ENCODE data around the gene MAD1L1.

The MAD1L1 gene

DNA sequence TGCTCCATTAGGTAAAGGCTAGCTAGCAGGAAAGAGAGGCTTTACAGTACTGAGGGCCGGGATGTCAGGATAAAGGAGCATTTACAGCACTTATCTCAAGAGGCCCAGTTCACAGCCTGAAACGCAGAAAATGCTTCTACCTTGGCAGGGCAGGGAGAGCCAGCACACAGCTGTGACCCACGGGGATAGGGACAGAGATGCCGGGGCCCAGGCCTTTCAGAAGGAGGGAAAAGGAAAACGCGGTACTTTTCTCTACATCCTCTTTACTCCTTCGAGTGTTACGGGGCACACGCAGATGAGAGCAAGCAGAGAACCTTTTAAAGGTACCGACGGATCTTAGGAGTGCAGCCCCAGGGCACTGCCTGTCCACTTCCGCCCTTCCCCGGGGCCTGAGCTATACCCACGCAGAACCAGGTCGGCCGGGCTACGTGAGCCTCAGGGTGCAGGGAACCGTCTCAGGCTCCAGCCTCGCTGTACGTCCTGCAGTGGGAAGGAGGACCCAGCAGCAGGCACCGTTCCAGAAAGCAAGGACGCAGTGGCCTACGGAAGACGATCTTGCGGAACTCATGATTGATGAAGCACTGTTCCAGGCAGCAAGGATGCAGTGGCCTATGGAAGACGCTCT lies 330.4 kb downstream of the MAD1L1 start:
- no peak for DNase-seq (ENCODE audit: low read depth in 1 of 2, low spot score in 1 of 2)

DNA sequence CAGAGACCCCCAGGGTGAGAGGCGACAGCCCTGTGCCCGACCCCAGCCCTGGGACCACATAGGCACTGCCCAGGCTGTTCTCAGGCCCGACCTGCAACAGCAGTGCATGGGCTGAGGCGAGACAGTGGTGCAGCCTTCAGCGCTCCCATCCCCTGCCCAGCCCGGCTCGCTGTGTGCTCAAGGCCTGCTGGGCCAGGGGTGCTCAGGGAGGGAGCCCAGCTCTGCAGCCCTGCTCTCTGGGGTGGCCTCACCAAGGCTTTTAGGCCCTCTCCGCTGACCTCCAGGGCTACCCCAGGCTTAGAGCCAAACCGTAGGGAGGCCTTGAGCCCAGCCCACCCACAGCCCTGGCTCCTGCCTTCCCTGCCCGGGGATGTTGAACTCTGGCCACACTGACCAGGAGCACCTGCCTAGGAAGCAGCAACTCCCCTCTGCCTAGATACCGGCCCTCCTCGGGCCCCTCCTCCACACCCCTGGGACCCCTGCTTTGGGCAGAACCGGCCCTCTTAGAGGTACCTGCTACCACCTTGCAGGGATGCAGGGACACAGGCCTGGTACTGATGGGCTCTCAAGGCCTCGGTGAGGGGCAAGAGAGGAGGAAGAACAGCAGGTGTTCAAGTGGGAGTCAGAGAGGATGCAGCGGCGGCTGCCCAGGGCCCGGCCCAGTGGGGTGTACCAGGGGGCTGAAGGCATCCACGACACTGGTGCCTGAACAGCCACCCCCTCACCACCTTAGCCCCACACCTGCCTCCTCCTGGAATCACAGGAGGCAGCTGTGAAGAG lies 331.1 kb downstream of the MAD1L1 start:
- DNase-seq (ENCODE audit: low read depth in 1 of 2, low spot score in 1 of 2): no peak

DNA sequence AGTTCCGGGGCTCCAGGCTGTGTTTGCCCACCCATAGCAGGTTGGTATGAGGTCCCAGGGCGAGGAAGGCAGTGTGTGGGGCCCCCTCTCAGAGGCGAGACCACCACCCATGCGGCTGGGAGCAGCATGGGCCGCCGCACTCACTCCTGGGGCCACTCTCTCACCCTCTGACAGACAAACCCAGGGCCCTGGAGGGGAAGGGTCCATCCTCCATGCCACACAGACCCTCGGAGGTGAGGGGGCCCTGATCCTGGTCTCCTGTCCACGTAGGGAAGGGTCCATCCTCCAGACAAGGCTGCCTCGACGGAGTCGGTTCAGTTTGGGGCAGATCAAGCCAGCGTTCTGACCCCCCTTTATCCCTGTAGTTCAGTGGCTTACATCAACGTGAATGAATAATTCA lies 331.9 kb downstream of the MAD1L1 start:
- DNase-seq (ENCODE audit: low read depth in 1 of 2, low spot score in 1 of 2): no peak

DNA sequence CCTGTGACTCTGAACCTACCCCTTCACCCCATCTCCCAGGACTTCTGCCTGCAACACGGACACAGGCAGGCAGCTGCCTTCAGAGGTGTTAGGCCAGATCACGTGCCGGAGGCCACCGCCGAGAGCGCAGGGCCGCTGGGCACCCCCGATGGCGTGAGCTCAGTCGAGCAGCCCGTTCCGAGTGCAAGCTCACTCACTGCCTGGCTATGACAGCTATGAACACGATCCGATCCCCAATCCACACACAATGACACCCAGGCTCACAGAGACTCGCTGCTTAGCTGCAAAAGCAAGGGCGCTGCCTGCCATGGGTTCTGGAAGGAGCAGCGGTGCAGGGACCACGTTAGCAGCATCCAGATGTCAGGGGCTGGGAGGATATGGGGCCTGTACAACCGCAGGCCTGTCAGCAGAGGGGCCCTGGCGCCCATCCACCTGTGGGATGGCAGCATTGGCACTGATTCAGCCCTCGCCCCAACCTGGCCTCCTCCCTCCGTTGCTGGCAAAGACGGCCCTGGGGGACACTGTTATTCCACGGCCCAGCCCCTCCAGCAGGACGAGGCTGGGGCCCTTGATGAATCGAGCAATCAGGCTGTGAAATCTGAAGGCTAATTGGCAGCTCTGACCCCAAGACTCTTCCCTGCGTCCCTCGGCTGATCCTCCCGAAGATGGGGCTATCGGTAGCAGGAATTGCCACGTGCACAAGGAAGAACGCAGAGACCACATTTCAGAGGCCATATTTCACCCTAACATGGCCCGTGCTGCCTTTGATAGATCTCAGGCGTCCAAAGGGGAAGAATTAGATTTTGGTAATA lies 332.6 kb downstream of the MAD1L1 start:
- no peak for DNase-seq (ENCODE audit: low read depth in 1 of 2, low spot score in 1 of 2)

GRCh38 chr7:1899196-1899595 lies 333.5 kb downstream of the MAD1L1 start:
- no peak for DNase-seq (ENCODE audit: low read depth in 1 of 2, low spot score in 1 of 2)

DNA sequence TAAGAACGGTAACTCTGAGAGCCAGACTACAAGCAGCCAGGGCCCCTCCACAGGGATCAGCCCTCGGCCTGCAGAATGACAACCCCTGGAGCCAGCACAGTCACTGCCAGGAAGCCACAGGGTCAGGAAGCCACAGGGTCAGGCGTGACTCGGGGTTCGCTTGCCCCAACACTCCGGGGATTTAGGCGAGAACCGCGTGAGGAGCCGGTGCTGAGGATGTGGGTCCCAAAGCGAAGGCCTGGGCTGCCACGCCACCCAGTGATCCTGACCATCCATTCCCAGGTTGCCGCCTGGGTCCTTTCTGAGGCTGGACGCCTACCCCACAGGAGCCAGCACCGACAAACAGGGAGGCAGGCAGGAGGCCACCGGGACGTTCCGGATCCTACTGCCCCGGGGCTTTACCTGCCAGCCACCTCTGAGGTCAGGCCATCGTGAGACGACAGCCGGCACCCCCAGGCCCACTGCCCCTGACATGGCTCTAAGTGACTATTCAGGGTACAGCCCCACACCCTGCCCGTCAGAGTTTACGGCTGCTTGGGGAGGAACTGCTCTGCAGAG lies 334.0 kb downstream of the MAD1L1 start:
- DNase-seq (ENCODE audit: low read depth in 1 of 2, low spot score in 1 of 2): no peak

DNA sequence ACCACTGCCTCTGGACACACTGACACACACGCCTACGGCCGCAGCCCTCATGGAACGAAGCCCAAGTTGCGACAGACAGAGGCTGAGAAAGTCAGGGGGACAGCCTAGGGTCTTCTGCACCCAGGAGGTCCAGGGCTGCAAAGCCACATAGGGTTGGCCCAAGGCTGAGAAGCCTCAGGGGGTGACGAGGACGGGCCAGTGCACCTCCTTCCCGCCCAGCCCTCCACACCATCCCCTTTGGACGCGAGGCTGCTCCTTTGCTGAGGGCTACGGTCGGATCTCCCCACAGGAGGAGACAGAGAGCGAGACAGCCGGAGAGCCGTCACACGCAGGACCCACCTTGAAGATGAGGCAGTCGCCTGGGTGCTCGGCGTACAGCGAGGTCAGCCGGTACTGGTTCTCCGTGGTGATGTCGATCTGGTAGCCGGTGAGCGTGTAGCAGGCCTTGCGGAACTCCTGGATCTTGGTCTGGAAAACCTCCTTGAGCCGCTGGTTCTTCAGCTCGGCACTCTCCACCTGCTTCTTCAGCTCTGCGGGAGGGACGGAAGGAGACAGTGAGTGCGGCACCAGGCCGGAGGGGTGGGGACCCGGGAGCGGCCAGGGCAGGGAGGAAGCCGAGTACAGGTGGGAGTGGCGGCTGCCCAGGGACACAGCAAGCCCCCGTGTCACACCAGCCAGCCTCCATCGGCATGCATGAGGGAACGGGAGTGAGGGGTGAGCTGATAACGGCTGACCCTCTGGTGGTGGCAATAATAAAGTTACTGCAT lies 334.7 kb downstream of the MAD1L1 start:
- DNase-seq (ENCODE audit: low read depth in 1 of 2, low spot score in 1 of 2): no peak

GRCh38 chr7:1897076-1897860 lies 335.5 kb downstream of the MAD1L1 start:
- no peak for DNase-seq (ENCODE audit: low read depth in 1 of 2, low spot score in 1 of 2)

- no peak for DNase-seq (ENCODE audit: low read depth in 1 of 2, low spot score in 1 of 2)
Measured at GRCh38 chr7:1895664-1896515, 336.9 kb downstream of the MAD1L1 start.

- no peak for DNase-seq (ENCODE audit: low read depth in 1 of 2, low spot score in 1 of 2)
Measured at GRCh38 chr7:1894906-1895663, 337.7 kb downstream of the MAD1L1 start.

- no peak for DNase-seq (ENCODE audit: low read depth in 1 of 2, low spot score in 1 of 2)
Measured at GRCh38 chr7:1894313-1894900, 338.3 kb downstream of the MAD1L1 start.

GRCh38 chr7:1893451-1893850 lies 339.3 kb downstream of the MAD1L1 start:
- DNase-seq (ENCODE audit: low read depth in 1 of 2, low spot score in 1 of 2): no peak

DNA sequence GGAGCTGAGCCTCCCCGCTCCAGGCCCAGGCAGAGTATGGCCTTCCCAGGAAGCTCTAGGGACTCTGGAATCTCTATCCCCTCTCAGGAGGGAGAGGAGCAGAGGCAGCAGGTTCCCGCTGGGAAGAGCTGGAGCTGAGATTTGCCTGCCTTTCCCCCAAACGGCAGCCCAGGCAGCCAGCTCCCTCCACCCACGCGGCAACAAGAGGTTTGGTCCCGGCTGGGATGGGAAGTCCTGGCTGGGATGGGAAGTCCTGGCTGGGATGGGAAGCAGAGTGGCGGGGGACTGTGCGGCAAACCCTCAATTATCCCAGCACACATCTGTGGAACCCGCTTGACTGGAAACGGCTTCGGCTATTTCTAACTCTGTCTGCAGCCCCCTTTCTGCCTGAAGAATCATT lies 339.7 kb downstream of the MAD1L1 start:
- no peak for DNase-seq (ENCODE audit: low read depth in 1 of 2, low spot score in 1 of 2)

GRCh38 chr7:1892011-1892965 lies 340.5 kb downstream of the MAD1L1 start:
- no peak for DNase-seq (ENCODE audit: low read depth in 1 of 2, low spot score in 1 of 2)

DNA sequence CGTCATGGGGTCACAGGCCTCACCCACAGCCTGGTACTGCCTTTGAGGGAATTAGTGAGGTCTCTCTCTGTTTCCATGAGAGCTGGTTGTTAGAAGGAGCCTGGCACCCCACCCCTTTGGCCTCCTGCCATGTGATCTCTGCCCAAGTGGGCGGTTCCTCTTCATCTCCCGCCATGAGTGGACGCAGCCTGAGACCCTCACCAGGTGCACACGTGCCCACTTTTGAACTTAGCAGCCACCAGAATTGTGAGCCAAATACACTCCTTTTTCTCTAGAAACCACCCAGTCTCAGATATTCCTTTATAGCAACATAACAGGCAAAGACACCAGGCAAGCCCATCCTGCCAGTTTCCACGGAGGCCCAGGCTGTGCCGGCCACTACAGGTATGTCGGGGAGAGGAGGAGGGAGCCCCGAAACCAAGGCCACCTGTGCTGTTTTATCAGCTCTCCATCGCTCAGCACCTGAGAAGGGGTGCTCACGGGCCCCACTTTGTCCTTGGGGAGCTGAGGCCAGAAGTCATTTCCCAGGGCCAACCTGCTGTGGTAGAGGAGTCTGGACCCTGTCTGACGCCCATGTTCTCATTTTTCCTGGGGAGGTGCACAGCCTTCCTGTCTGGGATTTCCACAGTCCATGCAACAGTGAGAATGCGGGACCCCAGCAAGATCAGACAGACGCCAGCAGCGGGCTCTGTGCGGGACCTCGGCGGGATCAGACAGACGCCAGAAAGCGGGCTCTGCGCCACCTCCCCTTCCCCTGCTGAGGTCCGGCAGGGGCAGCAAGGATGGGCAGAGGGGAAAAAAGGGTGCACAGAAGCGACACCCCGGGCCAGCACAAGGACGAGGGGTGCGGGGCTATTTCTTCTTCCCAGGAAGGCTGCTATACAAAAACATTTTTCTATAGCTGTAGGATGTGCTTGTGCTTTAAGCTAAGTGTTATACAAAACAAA lies 342.2 kb downstream of the MAD1L1 start:
- no peak for DNase-seq (ENCODE audit: low read depth in 1 of 2, low spot score in 1 of 2)

Measured in stimulated activated CD4-positive, alpha-beta T cell treated with anti-CD3 and anti-CD28 coated beads, Interleukin-15, amount 100 ng/mL, for 1 hour (primary cell).